ENCODE results near the gene CDH24.

CDH24 gene

DNA sequence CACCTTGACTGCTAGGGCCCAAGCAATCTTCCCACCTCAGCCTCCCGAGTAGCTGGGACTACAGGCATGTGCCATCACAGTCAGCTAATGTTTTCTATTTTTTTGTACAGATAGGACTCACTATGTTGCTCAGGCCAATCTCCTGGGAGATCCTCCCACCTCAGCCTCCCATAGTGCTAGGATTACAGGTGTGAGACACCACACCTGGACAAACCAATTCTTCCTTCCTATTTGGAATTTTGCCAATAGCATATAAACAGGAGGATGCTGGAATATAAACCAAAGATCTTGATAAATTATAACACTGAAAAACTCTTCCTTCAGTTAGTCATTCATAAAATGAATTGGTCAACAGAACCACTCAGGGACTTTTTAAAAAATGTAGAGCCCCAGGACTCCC, 29.2 kb upstream of the CDH24 start:
- Histone ChIP-seq H3K9me3 (ENCODE audit: control insufficient read depth, insufficient read depth, low read length) (no peaks in the 10 kb centered on the region), H3K4me3 (ENCODE audit: low read depth, low read length) (no peak overlapping the region), H3K27me3 (ENCODE audit: control insufficient read depth, insufficient read depth, low read length) (no peaks in the 10 kb centered on the region), H3K36me3 (ENCODE audit: control insufficient read depth, insufficient read depth, low read length) (peaks cover 96% of the 10 kb centered on the region), H3K27ac (ENCODE audit: low read depth, low read length) (no peak overlapping the region), H3K9ac (ENCODE audit: low read depth, low read length) (no peak overlapping the region), H3K4me1 (ENCODE audit: control insufficient read depth, insufficient read depth, low read length) (no peaks in the 10 kb centered on the region)

- no peak overlapping the region for H3K9ac ChIP-seq (ENCODE audit: low read depth, low read length)
- no peak overlapping the region for H3K4me3 ChIP-seq (ENCODE audit: low read depth, low read length)
- H3K27ac ChIP-seq (ENCODE audit: low read depth, low read length) = no peak overlapping the region
- peaks cover 98% of the 10 kb centered on the region for H3K36me3 ChIP-seq (ENCODE audit: control insufficient read depth, insufficient read depth, low read length)
- H3K4me1 ChIP-seq (ENCODE audit: control insufficient read depth, insufficient read depth, low read length) = no peaks in the 10 kb centered on the region
- no peaks in the 10 kb centered on the region for H3K9me3 ChIP-seq (ENCODE audit: control insufficient read depth, insufficient read depth, low read length)
- H3K27me3 ChIP-seq (ENCODE audit: control insufficient read depth, insufficient read depth, low read length) = no peaks in the 10 kb centered on the region
Observed at GRCh38 chr14:23085458-23085857, 28.1 kb upstream of the CDH24 start.

DNA sequence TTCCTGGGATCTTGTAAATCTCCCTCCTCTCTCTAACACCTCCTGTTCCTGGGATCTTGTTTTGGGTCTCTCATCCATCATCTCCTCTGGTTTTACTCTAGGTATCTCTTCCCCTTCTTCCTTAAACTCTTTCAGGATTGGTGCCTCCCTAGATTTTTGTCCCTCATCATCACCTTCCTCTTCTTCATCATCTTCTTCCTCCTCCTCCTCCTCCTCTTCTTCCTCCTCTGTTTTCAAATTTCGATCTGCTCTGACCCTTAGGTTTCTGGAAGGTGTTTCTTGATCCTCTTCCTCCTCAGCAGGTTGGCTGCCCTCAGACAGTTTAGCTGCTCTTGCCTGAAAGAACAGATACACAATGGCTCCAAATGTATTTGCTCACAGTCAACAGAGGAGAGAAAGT, 23.2 kb upstream of the CDH24 start:
- H3K9me3 ChIP-seq (ENCODE audit: control insufficient read depth, insufficient read depth, low read length) = no peaks in the 10 kb centered on the region
- peaks cover 97% of the 10 kb centered on the region for H3K36me3 ChIP-seq (ENCODE audit: control insufficient read depth, insufficient read depth, low read length)
- H3K4me1 ChIP-seq (ENCODE audit: control insufficient read depth, insufficient read depth, low read length) = no peaks in the 10 kb centered on the region
- no peaks in the 10 kb centered on the region for H3K27me3 ChIP-seq (ENCODE audit: control insufficient read depth, insufficient read depth, low read length)
- H3K4me3 ChIP-seq (ENCODE audit: low read depth, low read length) = no peak overlapping the region
- no peak overlapping the region for H3K9ac ChIP-seq (ENCODE audit: low read depth, low read length)
- H3K27ac ChIP-seq (ENCODE audit: low read depth, low read length) = no peak overlapping the region

- H3K36me3 ChIP-seq (ENCODE audit: control insufficient read depth, insufficient read depth, low read length) = peaks cover 97% of the 10 kb centered on the region
- H3K4me3 ChIP-seq (ENCODE audit: low read depth, low read length) = no peak overlapping the region
- H3K9me3 ChIP-seq (ENCODE audit: control insufficient read depth, insufficient read depth, low read length) = no peaks in the 10 kb centered on the region
- H3K27ac ChIP-seq (ENCODE audit: low read depth, low read length) = no peak overlapping the region
- H3K4me1 ChIP-seq (ENCODE audit: control insufficient read depth, insufficient read depth, low read length) = no peaks in the 10 kb centered on the region
- no peaks in the 10 kb centered on the region for H3K27me3 ChIP-seq (ENCODE audit: control insufficient read depth, insufficient read depth, low read length)
- H3K9ac ChIP-seq (ENCODE audit: low read depth, low read length) = no peak overlapping the region
Observed at GRCh38 chr14:23079716-23080115, 22.4 kb upstream of the CDH24 start.

GRCh38 chr14:23078692-23079116, 21.4 kb upstream of the CDH24 start:
- H3K4me3 ChIP-seq (ENCODE audit: low read depth, low read length) = no peak overlapping the region
- no peaks in the 10 kb centered on the region for H3K9me3 ChIP-seq (ENCODE audit: control insufficient read depth, insufficient read depth, low read length)
- H3K9ac ChIP-seq (ENCODE audit: low read depth, low read length) = no peak overlapping the region
- no peaks in the 10 kb centered on the region for H3K27me3 ChIP-seq (ENCODE audit: control insufficient read depth, insufficient read depth, low read length)
- no peak overlapping the region for H3K27ac ChIP-seq (ENCODE audit: low read depth, low read length)
- no peaks in the 10 kb centered on the region for H3K4me1 ChIP-seq (ENCODE audit: control insufficient read depth, insufficient read depth, low read length)
- peaks cover 96% of the 10 kb centered on the region for H3K36me3 ChIP-seq (ENCODE audit: control insufficient read depth, insufficient read depth, low read length)

- no peaks in the 10 kb centered on the region for H3K27me3 ChIP-seq (ENCODE audit: control insufficient read depth, insufficient read depth, low read length)
- H3K27ac ChIP-seq (ENCODE audit: low read depth, low read length) = no peak overlapping the region
- H3K36me3 ChIP-seq (ENCODE audit: control insufficient read depth, insufficient read depth, low read length) = peaks cover 91% of the 10 kb centered on the region
- no peaks in the 10 kb centered on the region for H3K9me3 ChIP-seq (ENCODE audit: control insufficient read depth, insufficient read depth, low read length)
- 0 out of 2 replicates have a peak, but pooled peaks cover under 1% of the 10 kb centered on the region for H3K4me1 ChIP-seq (ENCODE audit: control insufficient read depth, insufficient read depth, low read length)
- no peak overlapping the region for H3K9ac ChIP-seq (ENCODE audit: low read depth, low read length)
- no peak overlapping the region for H3K4me3 ChIP-seq (ENCODE audit: low read depth, low read length)
Observed at GRCh38 chr14:23077962-23078361, 20.6 kb upstream of the CDH24 start.

DNA sequence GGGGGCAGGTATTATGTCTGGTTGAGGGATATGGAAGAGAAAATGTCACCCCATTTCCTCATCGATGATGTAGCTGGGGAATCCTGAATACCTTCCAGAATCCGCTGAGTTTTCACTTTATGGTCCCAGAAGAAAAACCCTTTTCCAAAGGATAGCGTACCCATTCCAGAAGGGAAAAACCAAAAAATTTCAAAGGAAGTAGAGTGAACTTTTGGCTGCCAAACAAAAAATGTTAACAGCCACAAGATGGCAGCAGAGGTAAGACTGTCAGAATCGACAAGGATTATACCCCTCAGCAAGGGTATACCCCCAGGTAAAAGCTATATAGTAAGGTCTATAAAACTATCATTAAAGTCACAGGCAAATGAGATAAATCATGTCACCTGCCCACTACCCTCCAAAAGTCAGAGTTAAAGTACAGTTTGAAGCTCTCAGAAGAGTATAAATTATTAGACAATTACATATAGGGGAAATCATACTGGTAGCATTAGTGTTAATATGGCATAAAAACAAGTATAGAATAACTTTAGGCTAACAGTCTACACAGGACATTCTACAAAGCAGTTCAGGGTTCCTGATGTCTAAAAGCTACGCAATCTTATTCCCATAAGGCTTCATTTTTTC, 19.6 kb upstream of the CDH24 start:
- Histone ChIP-seq H3K9ac (ENCODE audit: low read depth, low read length) (no peak overlapping the region), H3K4me3 (ENCODE audit: low read depth, low read length) (no peak overlapping the region), H3K4me1 (ENCODE audit: control insufficient read depth, insufficient read depth, low read length) (peaks cover 10% of the 10 kb centered on the region)

GRCh38 chr14:23074906-23075305, 17.6 kb upstream of the CDH24 start:
- peaks cover 15% of the 10 kb centered on the region for H3K4me1 ChIP-seq (ENCODE audit: control insufficient read depth, insufficient read depth, low read length)
- peaks cover 70% of the 10 kb centered on the region for H3K36me3 ChIP-seq (ENCODE audit: control insufficient read depth, insufficient read depth, low read length)
- no peaks in the 10 kb centered on the region for H3K9me3 ChIP-seq (ENCODE audit: control insufficient read depth, insufficient read depth, low read length)
- no peak overlapping the region for H3K4me3 ChIP-seq (ENCODE audit: low read depth, low read length)
- no peak overlapping the region for H3K9ac ChIP-seq (ENCODE audit: low read depth, low read length)
- H3K27ac ChIP-seq (ENCODE audit: low read depth, low read length) = no peak overlapping the region
- H3K27me3 ChIP-seq (ENCODE audit: control insufficient read depth, insufficient read depth, low read length) = no peaks in the 10 kb centered on the region

More for the DNA sequence above, 19.6 kb upstream of the CDH24 start:
- H3K9me3 ChIP-seq (ENCODE audit: control insufficient read depth, insufficient read depth, low read length) = no peaks in the 10 kb centered on the region
- H3K27ac ChIP-seq (ENCODE audit: low read depth, low read length) = no peak overlapping the region
- peaks cover 90% of the 10 kb centered on the region for H3K36me3 ChIP-seq (ENCODE audit: control insufficient read depth, insufficient read depth, low read length)
- H3K27me3 ChIP-seq (ENCODE audit: control insufficient read depth, insufficient read depth, low read length) = no peaks in the 10 kb centered on the region

DNA sequence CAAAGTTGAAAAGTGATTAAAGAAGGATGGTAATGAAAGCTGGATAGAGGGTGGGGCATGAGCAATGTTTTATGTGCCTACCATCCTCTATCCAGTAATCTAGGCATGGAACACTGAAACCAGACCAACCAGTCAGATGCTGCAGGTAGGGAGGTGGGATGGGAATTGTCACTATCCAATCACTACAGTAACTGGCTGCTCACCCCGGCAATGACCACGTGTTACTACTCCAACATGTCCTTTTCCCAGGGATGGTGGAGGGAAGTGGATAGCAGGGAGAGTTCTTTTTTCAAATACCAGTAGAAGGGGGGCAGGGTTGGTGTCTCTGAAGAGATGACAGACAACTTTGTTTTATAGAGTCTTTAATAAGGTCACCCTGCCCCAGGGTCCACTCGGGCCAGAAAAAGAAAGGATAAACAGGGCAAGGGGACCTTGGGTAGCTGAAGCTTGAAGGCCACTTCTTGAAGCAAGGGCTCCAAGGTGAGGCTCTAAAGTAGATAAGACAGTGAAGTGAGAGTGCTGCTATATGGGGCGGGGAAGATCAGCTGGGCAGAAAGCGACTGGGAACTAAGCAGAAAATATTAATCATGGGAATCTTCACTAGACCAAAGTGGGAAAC, 14.7 kb upstream of the CDH24 start:
- no peak overlapping the region for H3K9ac ChIP-seq (ENCODE audit: low read depth, low read length)
- peak overlapping the region; percentile 85 for H3K4me3 ChIP-seq (ENCODE audit: low read depth, low read length)
- peaks cover 27% of the 10 kb centered on the region for H3K4me1 ChIP-seq (ENCODE audit: control insufficient read depth, insufficient read depth, low read length)
- H3K27ac ChIP-seq (ENCODE audit: low read depth, low read length) = peak overlapping the region; percentile 89
- no peaks in the 10 kb centered on the region for H3K27me3 ChIP-seq (ENCODE audit: control insufficient read depth, insufficient read depth, low read length)
- peaks cover 67% of the 10 kb centered on the region for H3K36me3 ChIP-seq (ENCODE audit: control insufficient read depth, insufficient read depth, low read length)
- no peaks in the 10 kb centered on the region for H3K9me3 ChIP-seq (ENCODE audit: control insufficient read depth, insufficient read depth, low read length)

GRCh38 chr14:23071244-23071920, 14.1 kb upstream of the CDH24 start:
- Histone ChIP-seq H3K27me3 (ENCODE audit: control insufficient read depth, insufficient read depth, low read length) (no peaks in the 10 kb centered on the region), H3K4me1 (ENCODE audit: control insufficient read depth, insufficient read depth, low read length) (peaks cover 27% of the 10 kb centered on the region), H3K27ac (ENCODE audit: low read depth, low read length) (peak overlapping the region; percentile 89), H3K9ac (ENCODE audit: low read depth, low read length) (peak overlapping the region; percentile 95), H3K9me3 (ENCODE audit: control insufficient read depth, insufficient read depth, low read length) (no peaks in the 10 kb centered on the region), H3K36me3 (ENCODE audit: control insufficient read depth, insufficient read depth, low read length) (peaks cover 67% of the 10 kb centered on the region), H3K4me3 (ENCODE audit: low read depth, low read length) (peak overlapping the region; percentile 85)

Measured in HUES48 (cell line).